CD4-positive, alpha-beta T cell treated with Interleukin-12 subunit alpha and Interleukin-12 subunit beta, for 1 hour (primary cell): ENCODE measurements around the gene COL6A3.

Experiments used
- DNase-seq: peaks from one replicate; pipeline ENCODE4 v3.0.0-alpha.2; 2020

COL6A3 gene

DNA sequence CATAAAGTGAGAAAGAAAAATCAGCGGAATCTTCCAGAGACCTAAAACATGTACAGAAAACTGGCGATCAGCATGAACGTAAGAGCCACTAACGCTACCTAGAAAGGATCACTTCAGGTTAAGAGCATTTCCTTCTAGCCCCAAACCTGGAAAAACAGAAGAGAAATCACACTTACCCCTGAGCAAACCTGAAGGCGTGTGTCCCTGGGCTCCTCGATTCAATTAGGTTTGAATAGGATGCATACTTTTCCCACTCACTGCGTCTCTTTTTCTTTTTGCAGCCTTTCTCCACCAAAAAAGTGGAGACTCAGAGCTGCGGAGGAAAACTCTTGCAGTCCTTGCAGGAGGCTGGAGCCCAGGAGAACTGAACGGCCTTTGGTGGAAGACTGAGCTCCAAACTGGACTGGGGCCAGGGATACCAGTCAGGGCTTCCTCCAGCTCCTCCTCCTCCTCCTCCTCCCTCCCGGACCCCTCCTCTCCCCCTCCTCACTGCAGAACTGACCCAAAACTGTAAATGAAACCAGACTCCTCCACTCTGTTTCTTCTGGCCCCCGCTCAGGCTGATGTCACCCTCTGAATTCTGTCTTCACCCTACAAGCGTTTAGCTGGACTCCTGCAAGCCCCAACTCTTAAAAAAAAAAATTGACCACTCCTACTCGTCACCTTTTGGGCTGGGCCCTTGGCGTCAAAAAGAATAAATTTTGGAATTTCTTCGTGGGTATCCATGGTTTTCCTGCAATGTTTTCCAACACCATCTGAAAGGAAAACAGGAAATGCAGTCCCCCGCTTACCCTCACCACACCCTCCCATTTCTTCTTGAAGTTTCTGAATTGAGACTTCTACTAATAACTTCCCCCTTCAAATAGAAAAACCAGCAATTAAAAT lies at the start of gene COL6A3:
COL6A3 (minus strand) TSS at position 388 of the 885 bp plus-strand sequence. CDS start 17,347 bp downstream, outside the sequence.
- no peak for DNase-seq

DNA sequence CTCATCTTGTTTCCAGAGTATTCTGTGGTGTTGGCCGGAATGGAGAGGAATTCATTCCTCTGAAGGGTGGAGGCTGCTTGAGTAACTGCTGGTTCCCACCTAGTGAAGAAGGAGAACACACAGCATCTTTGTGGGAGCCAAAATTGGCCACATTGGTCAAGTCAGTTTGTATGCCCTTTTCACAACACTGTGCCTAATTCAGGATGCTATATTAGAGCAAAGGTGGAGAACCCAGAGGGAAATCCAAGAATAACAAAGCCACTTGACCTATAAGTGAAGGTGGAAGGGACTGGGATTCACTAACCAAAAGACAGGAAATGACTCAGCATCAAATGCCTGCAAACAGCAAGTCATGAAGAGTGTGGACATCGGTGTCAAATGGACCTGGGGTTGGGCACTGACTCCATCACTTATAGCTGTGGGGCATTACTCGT lies 45.8 kb upstream of the COL6A3 start:
- DNase-seq: no peak

DNA sequence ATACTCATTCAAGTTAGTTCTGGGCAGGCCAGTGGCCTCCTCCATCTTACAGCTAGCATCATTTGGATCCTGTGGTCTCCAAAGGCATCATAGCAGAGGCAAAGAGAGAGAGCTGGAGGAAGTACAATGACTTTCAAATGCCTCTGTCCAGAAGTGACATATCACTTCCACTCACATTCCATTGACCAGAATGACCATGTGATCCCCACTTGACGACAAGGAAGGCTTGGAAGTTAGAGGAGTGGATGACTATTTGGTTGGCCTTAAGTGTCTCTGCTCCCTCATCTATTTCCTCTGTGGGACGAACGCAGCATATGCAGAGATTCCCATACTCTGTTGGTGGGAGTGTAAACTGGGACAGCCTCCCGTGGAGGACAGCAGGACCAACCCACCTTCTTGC lies 45.3 kb upstream of the COL6A3 start:
- DNase-seq: no peak

GRCh38 chr2:237458519-237458918 lies 44.6 kb upstream of the COL6A3 start:
- no peak for DNase-seq

GRCh38 chr2:237457388-237457941 lies 43.5 kb upstream of the COL6A3 start:
- DNase-seq: no peak

GRCh38 chr2:237456200-237456843 lies 42.4 kb upstream of the COL6A3 start:
- no peak for DNase-seq

GRCh38 chr2:237455764-237456163 lies 41.8 kb upstream of the COL6A3 start:
- no peak for DNase-seq

DNA sequence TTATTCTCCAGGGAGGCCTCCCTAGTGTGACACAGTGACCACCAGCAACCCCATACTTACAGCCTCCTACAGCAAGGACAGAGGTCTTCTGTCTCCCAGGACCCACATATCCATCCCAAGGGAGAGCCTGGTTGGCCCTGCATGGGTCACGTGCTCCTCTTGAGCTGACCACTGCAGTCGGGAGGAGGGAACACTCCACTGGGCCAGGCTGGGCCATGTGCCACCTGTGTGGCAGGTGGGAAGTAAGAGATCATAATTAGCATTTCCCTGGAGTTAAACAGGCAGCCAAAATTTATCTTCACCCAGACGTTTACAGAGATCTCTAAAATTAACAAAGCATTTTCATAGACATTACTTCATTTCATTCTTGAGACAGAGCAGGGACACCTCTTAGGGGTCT lies 39.7 kb upstream of the COL6A3 start:
- no peak for DNase-seq

- DNase-seq: no peak
Observed at GRCh38 chr2:237452861-237453260, 38.9 kb upstream of the COL6A3 start.

GRCh38 chr2:237451643-237452469 lies 37.9 kb upstream of the COL6A3 start:
- no peak for DNase-seq

DNA sequence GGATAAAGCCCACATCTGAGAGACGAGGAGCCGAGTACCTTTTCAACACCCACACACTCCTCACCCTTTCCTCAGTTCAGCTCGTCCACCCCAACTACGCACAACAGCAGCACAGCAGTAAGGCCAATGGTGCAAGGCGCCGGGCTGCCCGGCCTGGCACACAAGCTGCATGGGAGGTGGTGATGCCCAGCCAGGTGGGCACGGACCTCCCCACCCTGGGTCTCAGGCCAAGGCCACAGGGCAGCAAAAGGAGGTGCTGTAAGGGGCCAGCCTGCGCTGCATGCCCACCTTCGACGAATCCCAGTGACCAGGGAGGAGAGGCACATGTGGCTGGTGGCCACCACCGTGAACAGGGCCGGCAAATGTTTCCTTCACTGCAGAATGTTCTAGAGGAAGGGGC lies 36.6 kb upstream of the COL6A3 start:
- DNase-seq: no peak

DNA sequence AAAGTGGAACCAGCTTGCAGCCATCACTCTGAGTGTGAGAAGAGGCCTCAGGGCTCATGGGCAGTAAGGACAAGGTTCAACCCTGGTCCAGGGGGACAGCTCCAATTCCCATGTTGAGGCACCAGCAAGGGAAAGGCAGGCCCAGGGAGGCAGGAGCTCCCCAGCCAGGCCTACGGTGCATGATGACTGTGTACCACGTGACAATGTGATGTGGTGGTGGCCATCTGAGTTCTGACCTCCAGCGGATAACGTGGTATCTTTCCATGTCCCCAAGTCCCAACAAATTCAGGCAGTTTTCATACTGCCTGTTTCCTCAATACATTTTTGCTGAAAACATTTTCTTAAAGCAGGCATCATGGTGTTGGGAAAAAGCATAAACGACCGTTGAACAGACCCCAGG lies 36.1 kb upstream of the COL6A3 start:
- DNase-seq: no peak

DNA sequence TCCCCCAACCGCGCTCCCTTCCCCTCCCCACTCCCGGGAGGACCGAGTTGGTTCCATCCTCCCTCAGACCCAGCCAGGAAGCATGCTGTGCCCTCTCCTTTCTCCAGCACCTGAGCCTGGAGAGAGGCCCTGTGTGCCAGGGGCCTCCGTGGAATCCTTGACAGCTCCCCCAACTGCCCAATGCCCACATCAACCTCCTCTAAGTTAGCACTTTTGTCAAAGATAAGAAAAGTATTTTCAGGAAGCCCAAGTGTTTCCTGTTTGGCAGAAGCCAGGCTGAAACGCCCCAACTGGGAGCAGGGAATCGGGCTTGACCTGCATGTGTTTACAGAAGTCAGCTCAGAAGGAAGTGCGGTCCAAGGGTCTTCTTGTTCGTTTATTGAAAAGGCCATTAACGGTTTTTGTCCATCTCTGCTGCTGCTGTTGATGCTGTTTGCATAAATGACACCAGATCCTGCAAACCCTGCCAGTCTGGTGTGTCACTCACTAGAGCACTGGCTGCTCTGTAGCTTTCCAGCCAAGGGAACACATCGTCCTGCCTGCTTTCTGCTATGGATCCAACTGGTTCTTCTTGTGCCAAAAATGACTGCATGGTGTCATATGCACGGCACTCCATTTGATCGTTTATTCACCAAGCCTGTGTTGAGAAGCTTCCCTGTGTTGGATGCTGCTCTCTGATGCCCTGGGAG lies 35.4 kb upstream of the COL6A3 start:
- DNase-seq: no peak

DNA sequence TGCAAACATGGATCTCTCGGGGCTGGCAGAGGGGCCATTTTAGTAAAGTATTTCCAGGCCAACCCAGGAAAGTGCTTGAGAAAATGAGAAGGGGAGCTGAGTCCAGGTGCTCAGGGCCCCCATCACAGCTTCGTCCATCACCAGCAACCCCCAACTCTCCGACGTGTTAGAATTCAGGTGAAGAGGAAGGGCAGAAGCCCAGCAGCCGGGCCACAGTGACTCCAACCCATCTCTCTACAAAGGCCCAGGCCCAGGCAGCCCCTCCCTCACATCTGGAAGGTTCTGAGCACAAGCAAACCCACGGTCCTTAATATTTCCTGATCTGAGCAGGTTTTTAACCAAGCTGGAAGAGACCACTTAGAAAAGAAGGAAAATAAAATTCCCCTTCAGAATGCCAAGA lies 34.7 kb upstream of the COL6A3 start:
- DNase-seq: no peak

GRCh38 chr2:237448171-237448570 lies 34.2 kb upstream of the COL6A3 start:
- no peak for DNase-seq

- no peak for DNase-seq
Observed at GRCh38 chr2:237447496-237447895, 33.5 kb upstream of the COL6A3 start.

GRCh38 chr2:237446338-237446665 lies 32.3 kb upstream of the COL6A3 start:
- no peak for DNase-seq

DNA sequence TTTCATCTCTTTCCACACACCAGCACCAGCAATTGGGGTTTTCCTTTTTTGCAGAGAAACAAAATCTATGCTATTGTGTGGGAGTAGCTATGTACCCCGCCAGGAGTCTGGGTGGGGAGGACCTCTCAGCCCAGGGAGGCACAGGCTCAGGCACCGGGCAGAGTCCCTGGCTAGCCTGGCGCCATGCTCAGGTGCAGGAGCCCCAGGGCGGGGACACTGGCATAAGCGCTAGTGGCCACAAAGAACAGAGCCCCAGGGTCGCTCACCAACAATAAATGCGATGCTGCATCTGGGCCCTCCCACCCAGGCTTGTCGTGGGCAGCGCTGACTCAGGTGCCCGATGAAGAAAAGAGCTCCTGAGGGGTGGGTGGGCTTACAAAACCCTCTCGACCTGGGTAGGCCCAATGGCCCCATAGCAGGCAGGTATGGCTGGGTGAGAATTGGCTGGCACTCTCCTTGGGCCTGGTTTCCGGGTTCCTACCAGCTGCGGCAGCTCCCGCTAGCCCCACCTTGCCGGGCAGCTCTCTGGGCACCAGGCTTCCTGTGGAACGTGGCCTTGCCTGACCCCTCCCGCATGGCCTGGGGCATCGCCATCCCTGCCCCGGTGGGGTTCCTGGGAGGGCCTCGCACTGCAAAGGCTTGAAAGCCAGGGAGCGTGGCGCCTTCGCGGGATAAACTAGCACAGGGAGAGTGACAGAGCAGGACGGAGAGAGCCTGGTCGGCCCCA lies 31.8 kb upstream of the COL6A3 start:
- DNase-seq: no peak

DNA sequence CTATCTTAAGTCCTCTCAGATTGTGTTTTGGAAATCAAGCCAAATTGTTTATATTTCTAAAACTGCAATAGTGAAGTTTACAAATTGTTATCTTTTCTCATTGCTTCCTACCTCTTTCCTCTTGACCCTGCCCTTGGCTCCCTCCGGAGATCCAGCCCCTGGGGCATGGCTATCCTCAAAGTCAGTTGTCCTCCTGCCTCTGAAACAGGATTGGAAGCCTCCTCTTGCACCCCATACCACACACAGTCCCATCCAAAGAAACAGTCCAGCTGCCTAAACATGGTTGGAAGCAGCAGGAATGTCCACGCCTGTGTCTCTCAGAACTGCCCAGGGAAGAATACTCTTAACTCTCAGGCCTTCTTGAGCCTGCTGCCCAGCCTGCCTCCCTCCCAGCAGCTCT lies 30.1 kb upstream of the COL6A3 start:
- DNase-seq: no peak

- peak; percentile 35 for DNase-seq
Observed at GRCh38 chr2:237441605-237442274, 27.8 kb upstream of the COL6A3 start.

DNA sequence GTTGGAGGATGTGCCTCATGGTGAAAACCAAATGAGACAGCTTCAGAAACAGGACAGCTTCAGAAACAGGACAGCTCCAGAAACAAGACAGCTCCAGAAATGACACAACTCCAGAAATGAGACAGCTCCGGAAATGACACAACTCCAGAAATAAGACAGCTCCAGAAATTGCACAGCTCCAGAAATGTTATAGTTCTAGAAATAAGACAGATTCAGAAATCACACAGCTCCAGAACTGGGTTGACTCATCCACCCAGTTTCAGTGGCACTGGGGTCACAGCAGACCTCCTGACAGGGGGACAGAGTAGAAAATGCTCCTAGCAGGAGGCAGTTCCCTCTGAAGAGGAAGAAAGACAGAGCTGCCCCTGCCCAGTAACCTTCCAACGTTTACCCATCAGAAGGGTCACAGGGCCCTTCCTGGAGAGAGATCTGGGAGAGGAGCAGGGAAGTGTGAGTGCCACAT lies 26.9 kb upstream of the COL6A3 start:
- no peak for DNase-seq
